Testis (tissue), 2 donors: Measurements from ENCODE around the gene PGBD4.

ENCODE experiments used
- POLR2A ChIP-seq: fragments of 450-650 bp; IDR thresholded peaks from one replicate; pipeline ENCODE4 v1.6.1; 2017; ENCODE audit warnings: antibody characterized with exemption, mild to moderate bottlenecking, moderate library complexity
- TF ChIP-seq, protein P1 (sequence below), 3 experiments: fragments of 450-650 bp in 2 of 3; fragments of 200-600 bp in 1 of 3; sonication (generic) in 1 of 3; IDR thresholded peaks; one replicate each; pipeline ENCODE4 v1.5.1; 2016 to 2019; ENCODE audit warnings: antibody characterized with exemption in 3 of 3, mild to moderate bottlenecking in 2 of 3, moderate library complexity in 1 of 3

DNA sequence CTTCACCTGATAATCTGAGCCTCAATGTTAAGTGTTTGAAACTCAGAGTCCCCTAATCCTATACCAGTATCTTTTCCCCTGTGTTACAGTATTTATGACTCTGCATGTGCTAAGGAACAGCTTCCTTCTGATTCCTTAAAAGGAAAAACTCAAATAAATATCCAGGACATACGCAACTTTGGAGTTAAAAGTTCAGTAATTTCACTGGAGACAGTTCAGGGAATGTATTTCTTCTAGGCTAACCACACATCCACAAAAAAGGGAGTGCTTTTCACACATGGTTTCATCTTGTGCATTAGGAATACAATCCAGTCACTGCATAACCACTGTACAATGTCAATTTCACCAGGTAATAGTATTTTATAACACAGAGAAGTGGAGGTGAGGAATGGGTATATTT lies 31.0 kb downstream of the PGBD4 start:
- TF ChIP-seq, protein P1, sequence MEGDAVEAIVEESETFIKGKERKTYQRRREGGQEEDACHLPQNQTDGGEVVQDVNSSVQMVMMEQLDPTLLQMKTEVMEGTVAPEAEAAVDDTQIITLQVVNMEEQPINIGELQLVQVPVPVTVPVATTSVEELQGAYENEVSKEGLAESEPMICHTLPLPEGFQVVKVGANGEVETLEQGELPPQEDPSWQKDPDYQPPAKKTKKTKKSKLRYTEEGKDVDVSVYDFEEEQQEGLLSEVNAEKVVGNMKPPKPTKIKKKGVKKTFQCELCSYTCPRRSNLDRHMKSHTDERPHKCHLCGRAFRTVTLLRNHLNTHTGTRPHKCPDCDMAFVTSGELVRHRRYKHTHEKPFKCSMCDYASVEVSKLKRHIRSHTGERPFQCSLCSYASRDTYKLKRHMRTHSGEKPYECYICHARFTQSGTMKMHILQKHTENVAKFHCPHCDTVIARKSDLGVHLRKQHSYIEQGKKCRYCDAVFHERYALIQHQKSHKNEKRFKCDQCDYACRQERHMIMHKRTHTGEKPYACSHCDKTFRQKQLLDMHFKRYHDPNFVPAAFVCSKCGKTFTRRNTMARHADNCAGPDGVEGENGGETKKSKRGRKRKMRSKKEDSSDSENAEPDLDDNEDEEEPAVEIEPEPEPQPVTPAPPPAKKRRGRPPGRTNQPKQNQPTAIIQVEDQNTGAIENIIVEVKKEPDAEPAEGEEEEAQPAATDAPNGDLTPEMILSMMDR (IDR thresholded peaks at IDR 0.05) = no peak
- TF ChIP-seq POLR2A = no peak
